Keratinocyte (primary cell): ENCODE results near the gene MYH10. TPM values are rescaled to one million over a fixed set of nuclear protein-coding genes. Genes with fewer than 3 reads are reported as not detected.

Experiments used
- DNase-seq: peaks from one replicate; pipeline ENCODE4 v3.0.0-alpha.2; 2011; ENCODE audit warnings: low read depth, missing footprints, low spot score
- FAIRE-seq: peaks from 2 replicates; lab custom pipeline; 2011; peaks lifted over from hg19 to GRCh38; lab: Jason Lieb, UNC
- H2AFZ ChIP-seq: 2 replicates; pipeline ENCODE4 v1.6.0; 2012; ENCODE audit warnings: low read length, control low read depth, inconsistent platforms; ENCODE audit not compliant: control insufficient read depth
- H3K27ac ChIP-seq: 2 replicates; pipeline ENCODE4 v1.5.1; 2011; ENCODE audit warnings: low read length; ENCODE audit not compliant: control insufficient read depth, insufficient read depth
- H3K27me3 ChIP-seq: 3 replicates; pipeline ENCODE4 v1.6.0; 2011; ENCODE audit warnings: low read length; ENCODE audit not compliant: control insufficient read depth, insufficient read depth; ENCODE audit errors: extremely low read depth
- H3K36me3 ChIP-seq, 2 experiments: 2 replicates in 1 of 2; 3 replicates in 1 of 2; pipeline ENCODE4 v1.5.1; 2011; ENCODE audit warnings: low read length in 2 of 2, mild to moderate bottlenecking in 1 of 2; ENCODE audit not compliant: control insufficient read depth in 2 of 2, insufficient read depth in 2 of 2; ENCODE audit errors: extremely low read depth in 1 of 2
- H3K4me1 ChIP-seq: 3 replicates; pipeline ENCODE4 v1.5.1; 2011; ENCODE audit warnings: low read length; ENCODE audit not compliant: control insufficient read depth, insufficient read depth; ENCODE audit errors: extremely low read depth
- H3K4me2 ChIP-seq: 3 replicates; pipeline ENCODE4 v1.6.0; 2011; ENCODE audit warnings: low read depth, low read length; ENCODE audit not compliant: control insufficient read depth, insufficient read depth; ENCODE audit errors: extremely low read depth
- H3K4me3 ChIP-seq, 3 experiments: fragments of 200-600 bp in 1 of 3; sonication (generic) in 1 of 3; 2 replicates in 2 of 3; 3 replicates in 1 of 3; pipeline ENCODE4 v1.5.1; 2011 to 2016; ENCODE audit warnings: low read length in 3 of 3, mild to moderate bottlenecking in 3 of 3, control low read depth in 2 of 3, inconsistent platforms in 1 of 3, low read depth in 1 of 3, mixed read lengths in 1 of 3, mixed run types in 1 of 3, moderate library complexity in 1 of 3; ENCODE audit not compliant: control insufficient read depth in 2 of 3, insufficient read depth in 2 of 3; ENCODE audit errors: extremely low read depth in 1 of 3
- H3K79me2 ChIP-seq: 2 replicates; pipeline ENCODE4 v1.6.0; 2012; ENCODE audit warnings: low read length; ENCODE audit not compliant: control insufficient read depth, insufficient read depth
- H3K9ac ChIP-seq: 3 replicates; pipeline ENCODE4 v1.6.0; 2011; ENCODE audit warnings: low read length; ENCODE audit not compliant: control insufficient read depth, insufficient read depth; ENCODE audit errors: extremely low read depth
- H3K9me1 ChIP-seq: 3 replicates; pipeline ENCODE4 v1.6.0; 2011; ENCODE audit warnings: low read length; ENCODE audit not compliant: control insufficient read depth, insufficient read depth; ENCODE audit errors: extremely low read depth
- H3K9me3 ChIP-seq: 2 replicates; pipeline ENCODE4 v1.5.1; 2012; ENCODE audit warnings: low read depth, low read length; ENCODE audit not compliant: control insufficient read depth
- H4K20me1 ChIP-seq: 3 replicates; pipeline ENCODE4 v1.6.0; 2011; ENCODE audit warnings: low read length; ENCODE audit not compliant: control insufficient read depth, insufficient read depth; ENCODE audit errors: extremely low read depth
- EZH2 ChIP-seq: IDR thresholded peaks from one replicate; pipeline ENCODE4 v1.6.1; 2012; ENCODE audit warnings: inconsistent platforms, mild to moderate bottlenecking, low read length, moderate library complexity
- dilution Hi-C: fragments of 300-500 bp; cut with MboI; formaldehyde crosslinking; loops from one replicate; pipeline ENCODE4 v1.7.0; 2020; ENCODE audit warnings: low sequenced_read_pairs; ENCODE audit not compliant: extremely low pct_ligation_motif_present
- polyA plus RNA-seq, 5 experiments: library from polyadenylated mRNA; depleted of rRNA in 3 of 5; stranded (reverse) in 3 of 5; stranded (forward) in 1 of 5; unstranded in 1 of 5; fragments of >200 nt; gene quantifications; 1 replicate in 1 of 5; 2 replicates in 3 of 5; 3 replicates in 1 of 5; pipeline versions ENCODE4 v1.2.1 to v1.2.3, GENCODE V29; 2011 to 2012; ENCODE audit warnings: missing spikeins in 2 of 5, low read depth in 1 of 5, low replicate concordance in 1 of 5
- TF ChIP-seq, protein P1 (sequence below), 3 experiments: IDR thresholded peaks in 1 of 3; conservative IDR thresholded peaks in 1 of 3; optimal IDR thresholded peaks in 1 of 3; 2 replicates in 2 of 3; 3 replicates in 1 of 3; pipeline versions ENCODE3 to v1.5.1; 2011; ENCODE audit warnings: low read length in 3 of 3, mild to moderate bottlenecking in 3 of 3, moderate library complexity in 2 of 3, control low read depth in 1 of 3, inconsistent platforms in 1 of 3; ENCODE audit not compliant: insufficient read depth in 2 of 3; ENCODE audit errors: extremely low read depth in 1 of 3

Gene MYH10
- polyA plus RNA-seq, 1 donor (not counting 4 experiments of a cell fraction or from before 2014, with no cell fraction given), result 21.2 TPM

DNA sequence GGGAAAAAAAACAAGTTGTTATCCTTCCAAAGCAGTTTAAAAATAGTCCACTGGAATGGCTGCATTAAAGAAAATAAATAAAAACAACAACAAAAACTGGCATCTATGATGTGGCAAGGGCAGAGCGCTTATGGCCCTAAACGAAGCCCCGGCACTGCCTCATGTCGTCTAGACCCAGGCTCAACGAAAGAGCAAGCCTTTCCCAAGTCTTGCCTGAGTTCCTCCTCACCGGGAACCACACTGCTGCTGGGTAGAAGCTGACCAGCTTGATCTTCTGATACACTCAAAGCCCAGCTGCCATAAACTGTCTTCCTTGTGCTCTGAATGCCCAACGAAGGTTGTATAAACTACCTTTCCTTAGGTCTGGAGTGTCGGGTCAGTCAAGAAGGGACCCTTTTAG lies 157.9 kb downstream of the MYH10 start:
- H2AFZ ChIP-seq, result no peak overlapping the region
- H3K27me3 ChIP-seq, result no peaks in the 10 kb centered on the region
- H3K9ac ChIP-seq, result no peak overlapping the region
- H3K27ac ChIP-seq, result no peak overlapping the region
- H4K20me1 ChIP-seq, result no peaks in the 10 kb centered on the region
- H3K36me3 ChIP-seq, result peaks cover 44 to 50% of the 10 kb centered on the region in 2 experiments
- H3K4me3 ChIP-seq, result no peak overlapping the region
- no peaks in the 10 kb centered on the region for H3K9me3 ChIP-seq
- no peaks in the 10 kb centered on the region for H3K9me1 ChIP-seq
- FAIRE-seq (no peak), DNase-seq (no peak)
- peaks cover 10% of the 10 kb centered on the region for H3K79me2 ChIP-seq
- TF ChIP-seq, protein P1, sequence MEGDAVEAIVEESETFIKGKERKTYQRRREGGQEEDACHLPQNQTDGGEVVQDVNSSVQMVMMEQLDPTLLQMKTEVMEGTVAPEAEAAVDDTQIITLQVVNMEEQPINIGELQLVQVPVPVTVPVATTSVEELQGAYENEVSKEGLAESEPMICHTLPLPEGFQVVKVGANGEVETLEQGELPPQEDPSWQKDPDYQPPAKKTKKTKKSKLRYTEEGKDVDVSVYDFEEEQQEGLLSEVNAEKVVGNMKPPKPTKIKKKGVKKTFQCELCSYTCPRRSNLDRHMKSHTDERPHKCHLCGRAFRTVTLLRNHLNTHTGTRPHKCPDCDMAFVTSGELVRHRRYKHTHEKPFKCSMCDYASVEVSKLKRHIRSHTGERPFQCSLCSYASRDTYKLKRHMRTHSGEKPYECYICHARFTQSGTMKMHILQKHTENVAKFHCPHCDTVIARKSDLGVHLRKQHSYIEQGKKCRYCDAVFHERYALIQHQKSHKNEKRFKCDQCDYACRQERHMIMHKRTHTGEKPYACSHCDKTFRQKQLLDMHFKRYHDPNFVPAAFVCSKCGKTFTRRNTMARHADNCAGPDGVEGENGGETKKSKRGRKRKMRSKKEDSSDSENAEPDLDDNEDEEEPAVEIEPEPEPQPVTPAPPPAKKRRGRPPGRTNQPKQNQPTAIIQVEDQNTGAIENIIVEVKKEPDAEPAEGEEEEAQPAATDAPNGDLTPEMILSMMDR (optimal IDR thresholded peaks at IDR 0.05 in 1 of 3, IDR thresholded peaks at IDR 0.05 in 1 of 3, conservative IDR thresholded peaks at IDR 0.05 in 1 of 3; ENCODE audit: extremely low read depth in 1 of 3, insufficient read depth in 2 of 3, low read length in 3 of 3), result no peak
- TF ChIP-seq EZH2, result no peak
- H3K4me2 ChIP-seq, result no peak overlapping the region
- H3K4me1 ChIP-seq, result peaks cover 4% of the 10 kb centered on the region
- dilution Hi-C loops, result no loop called here

DNA sequence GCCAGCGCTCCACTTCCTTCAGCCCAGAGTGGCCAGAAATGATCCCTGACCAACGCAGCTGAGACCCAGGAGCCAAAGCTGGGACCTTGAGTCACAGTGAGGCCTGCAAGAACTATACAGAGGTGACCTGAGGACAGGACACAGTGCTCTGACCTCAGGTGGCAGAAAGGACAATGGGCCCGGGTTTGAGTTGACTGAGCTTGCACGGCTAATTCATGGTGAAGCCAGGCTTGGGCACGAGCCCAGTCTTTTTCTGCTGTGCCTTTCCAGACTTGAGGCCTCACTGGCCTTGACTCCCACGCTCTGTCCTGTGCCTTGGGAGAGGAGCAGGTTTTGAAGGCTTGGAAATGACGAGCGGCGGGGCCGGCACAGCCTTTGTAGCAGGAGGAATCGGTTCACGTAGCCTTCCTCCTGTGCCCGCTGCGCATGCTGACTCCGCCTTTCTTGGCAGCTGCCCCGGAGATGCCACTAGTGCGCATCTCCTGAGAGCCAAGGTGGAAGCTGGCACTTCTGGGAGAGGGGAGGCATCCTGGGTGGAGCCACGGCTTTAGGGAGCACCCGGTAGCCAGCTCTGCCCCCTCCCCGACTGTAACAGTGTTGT lies 160.0 kb downstream of the MYH10 start:
- H3K27ac ChIP-seq, result no peak overlapping the region
- no peaks in the 10 kb centered on the region for H3K9me3 ChIP-seq
- TF ChIP-seq, protein P1 (optimal IDR thresholded peaks at IDR 0.05 in 1 of 3, IDR thresholded peaks at IDR 0.05 in 1 of 3, conservative IDR thresholded peaks at IDR 0.05 in 1 of 3; ENCODE audit: extremely low read depth in 1 of 3, insufficient read depth in 2 of 3, low read length in 3 of 3), result no peak
- no peak for TF ChIP-seq EZH2
- H3K36me3 ChIP-seq, result peaks cover 38 to 42% of the 10 kb centered on the region in 2 experiments
- H4K20me1 ChIP-seq, result peaks cover 6% of the 10 kb centered on the region
- DNase-seq, result no peak
- peak overlapping the region; percentile 13 for H3K4me2 ChIP-seq
- no peaks in the 10 kb centered on the region for H3K27me3 ChIP-seq
- dilution Hi-C loops, result no loop called here
- H3K9ac ChIP-seq, result no peak overlapping the region
- H2AFZ ChIP-seq, result no peak overlapping the region
- peaks cover 7% of the 10 kb centered on the region for H3K4me1 ChIP-seq
- peak overlapping the region in 1 of 3 experiments; percentile 31 for H3K4me3 ChIP-seq
- H3K79me2 ChIP-seq, result peaks cover 30% of the 10 kb centered on the region
- H3K9me1 ChIP-seq, result no peaks in the 10 kb centered on the region
- no peak for FAIRE-seq
